ENCODE measurements around the gene GUCY2C. TPM values are rescaled to one million over a fixed set of nuclear protein-coding genes. Genes with fewer than 3 reads are reported as not detected.

Gene GUCY2C
- polyA plus RNA-seq, 1 experiment, result not detected

GRCh38 chr12:14663002-14663401 is 33.4 kb downstream of the GUCY2C start:
- ChIA-PET POLR2A (no interaction called here), CTCF (interaction anchor here (1.0 to 6.9 kb wide), 3 partner anchors 33 to 425 kb away, joined by 3 to 73 read pairs (median 3); no protein-coding TSS in a partner anchor)
- no peak for TF ChIP-seq CTCF (IDR thresholded peaks at IDR 0.05; ENCODE audit: low read depth, low read length)
- Histone ChIP-seq H3K27ac (ENCODE audit: low read depth, low read length) (no peak overlapping the region), H3K4me3 (ENCODE audit: low read depth, low read length) (no peak overlapping the region), H3K27me3 (ENCODE audit: control insufficient read depth, insufficient read depth, low read length) (no peaks in the 10 kb centered on the region), H3K9me3 (ENCODE audit: control insufficient read depth, insufficient read depth, low read length) (no peaks in the 10 kb centered on the region)
- no peak for DNase-seq (ENCODE audit: low read depth, low spot score)

GRCh38 chr12:14656846-14657245 is 39.6 kb downstream of the GUCY2C start:
- no peaks in the 10 kb centered on the region for H3K9me3 ChIP-seq (ENCODE audit: control insufficient read depth, insufficient read depth, low read length)
- ChIA-PET CTCF (no interaction called here), POLR2A (no interaction called here)
- no peak overlapping the region for H3K4me3 ChIP-seq (ENCODE audit: low read depth, low read length)
- TF ChIP-seq CTCF (IDR thresholded peaks at IDR 0.05; ENCODE audit: low read depth, low read length), result no peak
- no peak overlapping the region for H3K27ac ChIP-seq (ENCODE audit: low read depth, low read length)
- no peaks in the 10 kb centered on the region for H3K27me3 ChIP-seq (ENCODE audit: control insufficient read depth, insufficient read depth, low read length)
- DNase-seq (ENCODE audit: low read depth, low spot score), result no peak

- H3K27me3 ChIP-seq (ENCODE audit: control insufficient read depth, insufficient read depth, low read length), result no peaks in the 10 kb centered on the region
- no peak overlapping the region for H3K4me3 ChIP-seq (ENCODE audit: low read depth, low read length)
- no peaks in the 10 kb centered on the region for H3K9me3 ChIP-seq (ENCODE audit: control insufficient read depth, insufficient read depth, low read length)
- DNase-seq (ENCODE audit: low read depth, low spot score), result no peak
- POLR2A ChIA-PET, result no interaction called here
- TF ChIP-seq CTCF (IDR thresholded peaks at IDR 0.05; ENCODE audit: low read depth, low read length), result no peak
- no peak overlapping the region for H3K27ac ChIP-seq (ENCODE audit: low read depth, low read length)
- CTCF ChIA-PET, result no interaction called here
Observed at GRCh38 chr12:14655284-14655683, 41.1 kb downstream of the GUCY2C start.

- Histone ChIP-seq H3K27ac (ENCODE audit: low read depth, low read length) (no peak overlapping the region), H3K4me3 (ENCODE audit: low read depth, low read length) (no peak overlapping the region), H3K27me3 (ENCODE audit: control insufficient read depth, insufficient read depth, low read length) (no peaks in the 10 kb centered on the region), H3K9me3 (ENCODE audit: control insufficient read depth, insufficient read depth, low read length) (no peaks in the 10 kb centered on the region)
- POLR2A ChIA-PET, result no interaction called here
- no peak for TF ChIP-seq CTCF (IDR thresholded peaks at IDR 0.05; ENCODE audit: low read depth, low read length)
- CTCF ChIA-PET, result interaction anchor here (0.7 kb wide), 1 partner anchor 87 kb away, joined by 3 read pairs; no protein-coding TSS in a partner anchor
- DNase-seq (ENCODE audit: low read depth, low spot score), result no peak
Observed at GRCh38 chr12:14654842-14655241, 41.6 kb downstream of the GUCY2C start.

GRCh38 chr12:14654416-14654815 is 42.0 kb downstream of the GUCY2C start:
- Histone ChIP-seq H3K4me3 (ENCODE audit: low read depth, low read length) (no peak overlapping the region), H3K27me3 (ENCODE audit: control insufficient read depth, insufficient read depth, low read length) (no peaks in the 10 kb centered on the region), H3K9me3 (ENCODE audit: control insufficient read depth, insufficient read depth, low read length) (no peaks in the 10 kb centered on the region), H3K27ac (ENCODE audit: low read depth, low read length) (no peak overlapping the region)
- no peak for TF ChIP-seq CTCF (IDR thresholded peaks at IDR 0.05; ENCODE audit: low read depth, low read length)
- POLR2A ChIA-PET, result no interaction called here
- CTCF ChIA-PET, result interaction anchor here (0.7 kb wide), 1 partner anchor 86 kb away, joined by 3 read pairs; no protein-coding TSS in a partner anchor
- DNase-seq (ENCODE audit: low read depth, low spot score), result no peak
